ENCODE measurements around the gene SULT1C2. TPM values are rescaled to one million over a fixed set of nuclear protein-coding genes. Genes with fewer than 3 reads are reported as not detected.

The SULT1C2 gene
- total and polyA plus RNA-seq, 9 of the 15 experiments (the other 6 are each of a cell fraction or from before 2014, with no cell fraction given), result 0.22 TPM; not detected in 8

DNA sequence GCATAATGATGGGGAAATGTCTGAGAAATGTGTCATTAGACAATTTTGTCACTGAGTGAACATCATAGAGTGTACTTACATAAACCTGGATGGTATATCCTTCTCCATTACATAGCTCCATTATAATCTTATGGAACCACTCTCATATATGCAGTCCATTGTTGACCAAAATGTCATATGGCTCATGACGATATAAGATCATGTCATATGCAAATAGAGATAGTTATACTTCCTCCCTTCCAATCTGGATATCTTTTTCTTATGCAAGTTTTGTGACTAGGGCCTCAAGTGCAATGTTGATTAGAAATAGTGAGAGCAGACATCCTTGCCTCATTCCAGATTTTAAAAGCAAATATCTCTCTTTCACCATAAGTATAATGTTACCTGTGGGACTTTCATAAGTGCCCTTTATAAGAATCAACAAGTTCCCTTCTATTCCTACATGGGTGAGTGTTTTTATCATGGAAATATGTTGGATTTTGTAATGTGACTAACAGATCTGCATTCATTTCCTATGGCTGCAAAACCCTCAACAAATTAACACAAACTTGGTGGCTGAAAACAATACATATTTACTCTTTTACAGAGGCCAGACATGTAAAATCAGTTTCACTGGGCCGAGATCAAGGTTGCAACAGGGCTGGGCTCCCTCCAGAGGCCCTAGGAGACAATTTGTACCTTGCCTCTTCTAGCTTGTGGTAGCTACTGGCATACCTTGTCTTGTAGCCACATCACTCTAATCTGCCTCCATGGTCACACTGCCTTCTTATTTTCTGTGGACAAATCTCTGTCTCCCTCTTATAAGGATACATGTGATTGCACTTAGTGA is 67.4 kb downstream of the SULT1C2 start (continued):
- TF ChIP-seq, protein P1, sequence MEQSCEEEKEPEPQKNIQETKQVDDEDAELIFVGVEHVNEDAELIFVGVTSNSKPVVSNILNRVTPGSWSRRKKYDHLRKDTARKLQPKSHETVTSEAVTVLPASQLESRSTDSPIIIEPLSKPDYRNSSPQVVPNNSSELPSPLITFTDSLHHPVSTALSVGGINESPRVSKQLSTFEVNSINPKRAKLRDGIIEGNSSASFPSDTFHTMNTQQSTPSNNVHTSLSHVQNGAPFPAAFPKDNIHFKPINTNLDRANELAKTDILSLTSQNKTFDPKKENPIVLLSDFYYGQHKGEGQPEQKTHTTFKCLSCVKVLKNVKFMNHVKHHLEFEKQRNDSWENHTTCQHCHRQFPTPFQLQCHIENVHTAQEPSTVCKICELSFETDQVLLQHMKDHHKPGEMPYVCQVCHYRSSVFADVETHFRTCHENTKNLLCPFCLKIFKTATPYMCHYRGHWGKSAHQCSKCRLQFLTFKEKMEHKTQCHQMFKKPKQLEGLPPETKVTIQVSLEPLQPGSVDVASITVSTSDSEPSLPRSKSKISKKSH (CRISPR knock-in tag; IDR thresholded peaks at IDR 0.05), result no peak
- TF ChIP-seq NFIC (IDR thresholded peaks at IDR 0.05) (0 out of 2 replicates have a peak, but pooled peaks have one; percentile 18), NR3C1 (CRISPR knock-in tag; IDR thresholded peaks at IDR 0.05) (no peak), NBN (IDR thresholded peaks at IDR 0.05; ENCODE audit: low read depth) (no peak), ZNF584 (CRISPR knock-in tag; IDR thresholded peaks at IDR 0.05; ENCODE audit: low read depth) (no peak), ZNF384 (IDR thresholded peaks at IDR 0.05; ENCODE audit: low read depth, low read length) (no peak), ZNF212 (CRISPR knock-in tag; IDR thresholded peaks at IDR 0.05) (no peak), RBFOX2 (IDR thresholded peaks at IDR 0.05; ENCODE audit: low read depth, low read length) (peak; percentile 85), GATAD2A (IDR thresholded peaks at IDR 0.05) (no peak), HLTF (IDR thresholded peaks at IDR 0.05) (no peak), ZNF217 (CRISPR knock-in tag; IDR thresholded peaks at IDR 0.05) (no peak), TAL1 (IDR thresholded peaks at IDR 0.05) (peak; percentile 81)
- TF ChIP-seq, protein P2, sequence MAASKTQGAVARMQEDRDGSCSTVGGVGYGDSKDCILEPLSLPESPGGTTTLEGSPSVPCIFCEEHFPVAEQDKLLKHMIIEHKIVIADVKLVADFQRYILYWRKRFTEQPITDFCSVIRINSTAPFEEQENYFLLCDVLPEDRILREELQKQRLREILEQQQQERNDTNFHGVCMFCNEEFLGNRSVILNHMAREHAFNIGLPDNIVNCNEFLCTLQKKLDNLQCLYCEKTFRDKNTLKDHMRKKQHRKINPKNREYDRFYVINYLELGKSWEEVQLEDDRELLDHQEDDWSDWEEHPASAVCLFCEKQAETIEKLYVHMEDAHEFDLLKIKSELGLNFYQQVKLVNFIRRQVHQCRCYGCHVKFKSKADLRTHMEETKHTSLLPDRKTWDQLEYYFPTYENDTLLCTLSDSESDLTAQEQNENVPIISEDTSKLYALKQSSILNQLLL (CRISPR knock-in tag; IDR thresholded peaks at IDR 0.05; ENCODE audit: borderline replicate concordance), result no peak
- TF ChIP-seq, protein P3, sequence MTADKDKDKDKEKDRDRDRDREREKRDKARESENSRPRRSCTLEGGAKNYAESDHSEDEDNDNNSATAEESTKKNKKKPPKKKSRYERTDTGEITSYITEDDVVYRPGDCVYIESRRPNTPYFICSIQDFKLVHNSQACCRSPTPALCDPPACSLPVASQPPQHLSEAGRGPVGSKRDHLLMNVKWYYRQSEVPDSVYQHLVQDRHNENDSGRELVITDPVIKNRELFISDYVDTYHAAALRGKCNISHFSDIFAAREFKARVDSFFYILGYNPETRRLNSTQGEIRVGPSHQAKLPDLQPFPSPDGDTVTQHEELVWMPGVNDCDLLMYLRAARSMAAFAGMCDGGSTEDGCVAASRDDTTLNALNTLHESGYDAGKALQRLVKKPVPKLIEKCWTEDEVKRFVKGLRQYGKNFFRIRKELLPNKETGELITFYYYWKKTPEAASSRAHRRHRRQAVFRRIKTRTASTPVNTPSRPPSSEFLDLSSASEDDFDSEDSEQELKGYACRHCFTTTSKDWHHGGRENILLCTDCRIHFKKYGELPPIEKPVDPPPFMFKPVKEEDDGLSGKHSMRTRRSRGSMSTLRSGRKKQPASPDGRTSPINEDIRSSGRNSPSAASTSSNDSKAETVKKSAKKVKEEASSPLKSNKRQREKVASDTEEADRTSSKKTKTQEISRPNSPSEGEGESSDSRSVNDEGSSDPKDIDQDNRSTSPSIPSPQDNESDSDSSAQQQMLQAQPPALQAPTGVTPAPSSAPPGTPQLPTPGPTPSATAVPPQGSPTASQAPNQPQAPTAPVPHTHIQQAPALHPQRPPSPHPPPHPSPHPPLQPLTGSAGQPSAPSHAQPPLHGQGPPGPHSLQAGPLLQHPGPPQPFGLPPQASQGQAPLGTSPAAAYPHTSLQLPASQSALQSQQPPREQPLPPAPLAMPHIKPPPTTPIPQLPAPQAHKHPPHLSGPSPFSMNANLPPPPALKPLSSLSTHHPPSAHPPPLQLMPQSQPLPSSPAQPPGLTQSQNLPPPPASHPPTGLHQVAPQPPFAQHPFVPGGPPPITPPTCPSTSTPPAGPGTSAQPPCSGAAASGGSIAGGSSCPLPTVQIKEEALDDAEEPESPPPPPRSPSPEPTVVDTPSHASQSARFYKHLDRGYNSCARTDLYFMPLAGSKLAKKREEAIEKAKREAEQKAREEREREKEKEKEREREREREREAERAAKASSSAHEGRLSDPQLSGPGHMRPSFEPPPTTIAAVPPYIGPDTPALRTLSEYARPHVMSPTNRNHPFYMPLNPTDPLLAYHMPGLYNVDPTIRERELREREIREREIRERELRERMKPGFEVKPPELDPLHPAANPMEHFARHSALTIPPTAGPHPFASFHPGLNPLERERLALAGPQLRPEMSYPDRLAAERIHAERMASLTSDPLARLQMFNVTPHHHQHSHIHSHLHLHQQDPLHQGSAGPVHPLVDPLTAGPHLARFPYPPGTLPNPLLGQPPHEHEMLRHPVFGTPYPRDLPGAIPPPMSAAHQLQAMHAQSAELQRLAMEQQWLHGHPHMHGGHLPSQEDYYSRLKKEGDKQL (CRISPR knock-in tag; IDR thresholded peaks at IDR 0.05; ENCODE audit: borderline replicate concordance), result no peak
- TF ChIP-seq, protein P4, sequence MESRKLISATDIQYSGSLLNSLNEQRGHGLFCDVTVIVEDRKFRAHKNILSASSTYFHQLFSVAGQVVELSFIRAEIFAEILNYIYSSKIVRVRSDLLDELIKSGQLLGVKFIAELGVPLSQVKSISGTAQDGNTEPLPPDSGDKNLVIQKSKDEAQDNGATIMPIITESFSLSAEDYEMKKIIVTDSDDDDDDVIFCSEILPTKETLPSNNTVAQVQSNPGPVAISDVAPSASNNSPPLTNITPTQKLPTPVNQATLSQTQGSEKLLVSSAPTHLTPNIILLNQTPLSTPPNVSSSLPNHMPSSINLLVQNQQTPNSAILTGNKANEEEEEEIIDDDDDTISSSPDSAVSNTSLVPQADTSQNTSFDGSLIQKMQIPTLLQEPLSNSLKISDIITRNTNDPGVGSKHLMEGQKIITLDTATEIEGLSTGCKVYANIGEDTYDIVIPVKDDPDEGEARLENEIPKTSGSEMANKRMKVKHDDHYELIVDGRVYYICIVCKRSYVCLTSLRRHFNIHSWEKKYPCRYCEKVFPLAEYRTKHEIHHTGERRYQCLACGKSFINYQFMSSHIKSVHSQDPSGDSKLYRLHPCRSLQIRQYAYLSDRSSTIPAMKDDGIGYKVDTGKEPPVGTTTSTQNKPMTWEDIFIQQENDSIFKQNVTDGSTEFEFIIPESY (CRISPR knock-in tag; IDR thresholded peaks at IDR 0.05), result no peak
